Motor neuron (in vitro differentiated cells): Measurements from ENCODE around the gene LAMA2. TPM values are rescaled to one million over a fixed set of nuclear protein-coding genes. Genes with fewer than 3 reads are reported as not detected.

Experiments
- ATAC-seq, 8 experiments: fragments of 200-7000 bp; cut with Tn5 transposase; replicated peaks in 6 of 8; 2 replicates each; pipeline ENCODE4 v1.8.0; 2021; ENCODE audit warnings: mild to moderate bottlenecking in 8 of 8, moderate library complexity in 8 of 8
- H3K27ac ChIP-seq, 2 donors: fragments of 250-450 bp; sonication (Bioruptor Pico); 2 replicates each; pipeline ENCODE4 v1.9.0; 2021; ENCODE audit warnings: antibody characterized with exemption in 2 of 2, mild to moderate bottlenecking in 2 of 2, moderate library complexity in 1 of 2
- H3K4me1 ChIP-seq, 2 donors: fragments of 250-450 bp; sonication (Bioruptor Pico); replicated peaks in 1 of 2; 2 replicates each; pipeline ENCODE4 v1.6.1; 2021; ENCODE audit warnings: antibody characterized with exemption in 2 of 2, mild to moderate bottlenecking in 2 of 2, moderate library complexity in 1 of 2
- H3K4me3 ChIP-seq, 5 donors: fragments of 250-450 bp; sonication (Bioruptor Pico); 2 replicates each; pipeline ENCODE4 v1.9.0; 2021; ENCODE audit warnings: antibody characterized with exemption in 5 of 5, mild to moderate bottlenecking in 5 of 5, moderate library complexity in 4 of 5
- WGBS, 10 experiments: fragments of 450-650 bp; shearing (Covaris generic); methylation state at CpG; one replicate each; pipeline ENCODE4 v1.0.0; 2022; 5-methylcytosine and 5-hydroxymethylcytosine counted together
- in situ Hi-C, 9 experiments: fragments of 400-800 bp; cut with MboI; loops; one replicate each; pipeline ENCODE4 v1.15.0; 2021; ENCODE audit warnings: low sequenced_read_pairs in 9 of 9, low pct_unique_long_range_greater_than_20kb in 2 of 9; ENCODE audit not compliant: unreplicated experiment in 9 of 9
- total RNA-seq, 8 experiments: library from RNA; unstranded; fragments of 300-600 nt; gene quantifications; 2 replicates each; pipeline versions ENCODE4 v1.2.3 to v1.2.4, GENCODE V29; 2022

LAMA2 gene
- total RNA-seq, 8 experiments from 2014 or later, result 0.52 to 232 (median 5.1) TPM

DNA sequence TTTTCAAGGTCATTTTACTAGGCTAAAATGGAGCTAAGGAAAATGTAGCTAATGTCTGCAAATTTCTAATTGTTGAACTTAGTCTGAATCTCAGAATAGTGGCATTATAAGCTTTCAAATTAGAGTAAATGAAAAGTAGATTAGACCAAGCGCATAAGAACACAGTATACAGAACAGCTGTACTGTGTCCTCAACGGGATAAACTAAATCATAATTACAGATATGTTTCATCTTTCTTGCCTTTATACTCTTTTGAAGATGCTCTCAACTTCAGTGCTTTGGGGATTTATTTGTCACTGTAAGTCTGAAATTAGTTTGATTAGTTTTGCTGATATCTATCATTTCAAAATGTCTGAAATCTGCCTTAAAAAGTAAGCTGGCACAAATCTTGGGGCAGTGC lies 305.4 kb downstream of the LAMA2 start:
- in situ Hi-C loops, result no loop called here
- no peak for ATAC-seq
- no peaks in the 10 kb centered on the region for H3K4me1 ChIP-seq
- H3K27ac ChIP-seq, result no peak overlapping the region
- WGBS, 10 experiments, result 75 to 100% (median 95%) methylated on average over 1 to 2 of the region's 2 CpGs; no CpG with 5 or more reads in 2 of the 10 experiments
- no peak overlapping the region for H3K4me3 ChIP-seq

DNA sequence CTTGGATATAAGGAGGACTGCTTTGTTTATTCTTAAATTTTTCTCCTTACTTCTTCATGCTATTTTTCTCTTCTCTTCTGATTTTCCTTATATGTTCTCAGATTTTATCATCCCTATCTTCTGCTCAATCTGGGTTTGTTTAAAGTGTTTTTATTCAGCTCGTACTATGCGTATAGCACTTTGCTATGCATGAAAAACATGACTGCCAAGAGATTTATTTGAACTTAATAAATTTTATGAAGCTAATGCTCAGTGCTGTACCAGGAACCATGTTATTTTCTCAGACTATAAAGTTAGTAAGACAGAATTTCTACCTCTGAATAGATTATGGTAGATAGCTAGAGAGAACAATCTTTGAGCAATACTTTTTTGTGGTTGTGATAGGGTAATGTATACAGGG lies 305.9 kb downstream of the LAMA2 start:
- WGBS, 10 experiments, result 37 to 100% (median 88%) methylated on average over 2 of the region's 2 CpGs
- ATAC-seq, result no peak
- Histone ChIP-seq H3K4me3 (no peak overlapping the region), H3K27ac (no peak overlapping the region), H3K4me1 (no peaks in the 10 kb centered on the region)
- in situ Hi-C loops, result no loop called here

DNA sequence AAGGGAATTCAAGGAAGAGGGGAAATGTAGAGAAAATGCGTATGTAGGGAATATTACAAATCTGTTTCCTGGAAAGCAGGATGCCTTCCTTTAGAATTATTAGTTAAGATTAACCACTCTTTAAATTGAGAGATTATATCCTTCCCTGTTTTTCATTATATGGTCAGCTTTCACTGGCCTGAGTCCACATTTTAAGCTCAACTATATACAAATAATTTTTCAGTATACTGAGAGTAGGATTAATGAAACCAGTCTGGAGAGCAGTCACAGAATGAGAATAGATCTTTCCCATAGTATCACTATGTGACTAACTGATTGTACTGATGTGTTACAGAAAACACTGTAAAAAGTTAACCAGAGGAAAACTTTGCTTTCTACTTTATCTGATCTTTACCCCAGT lies 306.3 kb downstream of the LAMA2 start:
- H3K4me1 ChIP-seq, result no peaks in the 10 kb centered on the region
- no peak overlapping the region for H3K27ac ChIP-seq
- 67 to 100% (median 87%) methylated on average over 1 of the region's 1 CpG; no CpG with 5 or more reads in 2 of the 10 experiments for WGBS, 10 experiments
- in situ Hi-C loops, result no loop called here
- H3K4me3 ChIP-seq, result no peak overlapping the region
- ATAC-seq, result no peak

DNA sequence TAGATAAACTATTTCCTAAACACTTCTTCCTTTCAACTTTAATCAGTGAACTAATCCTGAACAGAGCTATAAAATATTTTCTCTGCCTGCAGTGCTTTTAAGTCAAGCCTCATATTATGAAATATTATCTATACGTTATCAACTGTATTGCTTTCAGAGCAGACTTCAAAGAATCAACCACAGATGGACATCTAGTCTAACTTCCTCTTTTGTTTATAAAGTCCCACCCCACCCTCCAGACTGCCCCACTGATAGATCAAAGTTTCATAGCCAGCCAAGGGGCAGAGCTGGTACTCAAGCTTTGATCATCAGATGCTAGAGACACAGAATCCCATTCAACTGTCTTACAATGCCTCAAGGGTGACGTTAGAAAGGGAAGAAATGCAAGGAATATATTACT lies 308.3 kb downstream of the LAMA2 start:
- no peak for ATAC-seq
- in situ Hi-C loops, result no loop called here
- no peak overlapping the region for H3K4me3 ChIP-seq
- H3K4me1 ChIP-seq, result no peaks in the 10 kb centered on the region
- WGBS, 10 experiments, result 67 to 100% (median 82%) methylated on average over 1 to 2 of the region's 2 CpGs; no CpG with 5 or more reads in 2 of the 10 experiments
- H3K27ac ChIP-seq, result no peak overlapping the region

DNA sequence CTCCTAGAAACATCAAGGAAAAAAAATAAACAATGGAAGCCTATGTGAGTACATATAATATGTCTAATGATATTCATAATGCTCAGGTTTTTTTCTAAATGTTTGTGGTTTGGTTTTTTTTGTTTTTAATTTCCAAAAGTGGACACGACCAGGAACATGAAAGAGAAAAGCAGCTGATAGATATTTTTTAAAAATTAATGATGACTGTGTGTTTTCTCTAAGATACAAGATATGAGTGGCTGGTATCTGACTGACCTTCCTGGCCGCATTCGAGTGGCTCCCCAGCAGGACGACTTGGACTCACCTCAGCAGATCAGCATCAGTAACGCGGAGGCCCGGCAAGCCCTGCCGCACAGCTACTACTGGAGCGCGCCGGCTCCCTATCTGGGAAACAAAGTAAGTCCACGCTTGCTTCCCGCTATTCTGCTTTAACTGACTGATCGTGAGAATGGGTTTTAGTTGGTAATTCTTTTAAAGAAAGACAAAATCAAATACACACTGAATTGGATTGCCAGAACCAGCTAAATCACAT lies 309.6 kb downstream of the LAMA2 start:
- H3K4me3 ChIP-seq, result no peak overlapping the region
- H3K4me1 ChIP-seq, result no peaks in the 10 kb centered on the region
- in situ Hi-C loops, result no loop called here
- H3K27ac ChIP-seq, result no peak overlapping the region
- WGBS, 10 experiments, result 90 to 100% (median 96%) methylated on average over 1 to 14 of the region's 14 CpGs; no CpG with 5 or more reads in 1 of the 10 experiments
- no peak for ATAC-seq

DNA sequence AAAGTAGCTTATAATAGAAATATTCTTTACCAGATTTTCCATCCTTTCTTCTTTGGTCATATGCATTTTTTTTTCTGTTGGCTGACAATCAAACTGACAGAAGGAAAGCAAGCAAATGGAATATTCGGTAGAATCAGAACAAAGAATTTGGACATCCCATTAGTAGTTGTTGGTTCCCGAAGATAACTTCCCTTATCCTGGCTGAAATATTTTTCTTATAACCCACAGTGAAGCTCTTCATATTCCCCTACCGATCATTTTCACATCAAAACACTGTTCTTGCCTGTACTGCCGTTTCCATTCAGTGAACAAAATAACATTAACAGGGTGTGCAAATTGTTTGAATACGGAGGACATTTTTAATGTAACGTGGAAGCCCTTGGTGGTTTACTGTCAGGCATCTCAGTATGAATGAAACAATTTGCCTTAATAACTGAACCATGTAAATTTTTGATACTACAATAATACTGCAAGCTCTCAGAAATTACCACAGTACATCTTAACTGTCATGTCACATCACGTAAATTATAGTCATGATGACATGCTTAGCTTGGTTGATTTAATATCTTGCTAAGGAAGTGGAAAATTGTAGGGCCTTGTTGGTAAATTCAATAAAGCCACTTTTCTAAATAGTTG lies 311.5 kb downstream of the LAMA2 start:
- in situ Hi-C loops, result no loop called here
- ATAC-seq, result no peak

DNA sequence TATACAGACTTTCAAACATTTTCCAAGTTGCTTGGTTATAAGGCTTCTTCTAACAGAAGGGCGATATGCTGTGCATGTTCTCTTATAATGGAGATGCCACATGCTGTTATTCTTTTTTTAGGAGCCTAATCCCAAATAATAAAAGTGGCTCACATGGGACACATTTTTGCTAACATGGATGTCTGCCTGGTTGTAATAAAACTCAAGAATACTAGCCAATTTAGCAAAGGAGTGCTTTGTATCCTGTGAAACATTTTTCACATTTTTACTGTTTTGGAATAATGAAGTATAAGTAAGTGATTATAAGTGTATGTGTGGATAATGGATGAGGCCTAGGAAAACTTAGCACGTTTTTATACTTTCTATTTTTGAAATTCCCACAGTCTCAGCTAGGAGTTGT lies 312.2 kb downstream of the LAMA2 start:
- Histone ChIP-seq H3K27ac (no peak overlapping the region), H3K4me3 (no peak overlapping the region), H3K4me1 (no peaks in the 10 kb centered on the region)
- in situ Hi-C loops, result no loop called here
- whole genome bisulfite sequencing, 10 experiments, result 19 to 100% (median 67%) methylated on average over 1 to 2 of the region's 2 CpGs
- no peak for ATAC-seq

More for the DNA sequence above, 311.5 kb downstream of the LAMA2 start:
- Histone ChIP-seq H3K4me3 (no peak overlapping the region), H3K27ac (no peak overlapping the region), H3K4me1 (no peaks in the 10 kb centered on the region)
- 85 to 100% (median 91%) methylated on average over 3 to 7 of the region's 7 CpGs for WGBS, 10 experiments

DNA sequence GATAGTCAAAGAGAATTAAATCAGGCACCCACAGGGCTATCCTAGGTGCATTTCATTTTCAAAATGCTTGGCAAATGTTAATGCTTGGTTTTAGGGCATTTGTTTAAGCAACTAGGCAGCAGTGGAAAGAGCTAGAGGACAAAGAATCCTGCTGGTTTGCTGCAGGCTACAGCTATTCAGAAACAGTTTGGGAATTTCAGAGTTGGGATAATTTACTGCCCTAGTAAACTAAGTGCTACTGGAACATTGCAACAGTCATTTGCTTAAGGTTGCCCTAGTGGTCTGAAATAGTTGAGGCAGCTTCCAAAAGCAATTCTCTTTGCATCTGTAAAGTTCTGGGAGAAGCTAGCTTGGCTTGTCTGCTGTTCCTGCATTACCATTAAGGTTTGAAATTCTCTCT lies 312.7 kb downstream of the LAMA2 start:
- in situ Hi-C loops, result no loop called here
- H3K4me3 ChIP-seq, result no peak overlapping the region
- H3K27ac ChIP-seq, result no peak overlapping the region
- ATAC-seq, result peak in 4 of 8 experiments; percentile 30 to 82 (median 54)
- no peaks in the 10 kb centered on the region for H3K4me1 ChIP-seq

DNA sequence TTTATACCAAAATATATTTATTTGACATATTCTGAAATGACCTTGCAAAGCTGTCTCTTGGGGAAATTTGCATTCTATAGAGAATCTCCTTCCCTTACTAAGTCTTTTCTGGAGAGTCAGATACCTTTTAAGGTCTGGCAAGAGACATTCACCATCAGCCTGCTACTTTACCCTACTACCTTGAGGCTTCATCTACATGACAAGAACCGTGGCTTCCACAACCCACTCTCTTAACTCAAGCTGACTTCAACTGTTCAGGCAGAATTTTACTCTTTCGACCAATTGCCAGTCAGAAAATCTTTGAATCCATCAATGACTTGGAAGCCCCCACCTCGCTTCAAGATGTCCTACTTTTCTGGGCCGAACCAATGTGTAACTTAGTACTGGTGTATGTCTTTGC lies 314.2 kb downstream of the LAMA2 start:
- no peaks in the 10 kb centered on the region for H3K4me1 ChIP-seq
- H3K27ac ChIP-seq, result no peak overlapping the region
- in situ Hi-C loops, result no loop called here
- H3K4me3 ChIP-seq, result no peak overlapping the region
- WGBS, 10 experiments, result 76 to 100% (median 90%) methylated on average over 1 to 4 of the region's 4 CpGs
- ATAC-seq, result no peak

DNA sequence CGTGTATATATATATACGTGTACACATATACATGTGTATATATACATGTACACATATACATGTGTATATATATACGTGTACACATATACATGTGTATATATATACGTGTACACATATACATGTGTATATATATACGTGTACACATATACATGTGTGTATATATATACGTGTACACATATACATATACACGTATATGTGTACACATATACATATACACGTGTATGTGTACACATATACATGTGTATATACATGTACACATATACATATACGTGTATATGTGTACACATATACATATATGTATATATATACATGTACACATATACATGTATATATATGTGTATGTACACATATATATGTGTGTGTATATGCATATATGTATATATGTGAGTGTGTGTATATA lies 317.2 kb downstream of the LAMA2 start:
- in situ Hi-C loops, result loop anchor here in 1 of 9 experiments (10.0 kb wide), 1 partner anchor 55 kb away; no protein-coding TSS in a partner anchor
- no peak for ATAC-seq
- H3K4me1 ChIP-seq, result no peaks in the 10 kb centered on the region
- no peak overlapping the region for H3K27ac ChIP-seq
- WGBS, 10 experiments, result 97 to 100% (median 100%) methylated on average over 1 to 5 of the region's 9 CpGs; no CpG with 5 or more reads in 7 of the 10 experiments
- no peak overlapping the region for H3K4me3 ChIP-seq

DNA sequence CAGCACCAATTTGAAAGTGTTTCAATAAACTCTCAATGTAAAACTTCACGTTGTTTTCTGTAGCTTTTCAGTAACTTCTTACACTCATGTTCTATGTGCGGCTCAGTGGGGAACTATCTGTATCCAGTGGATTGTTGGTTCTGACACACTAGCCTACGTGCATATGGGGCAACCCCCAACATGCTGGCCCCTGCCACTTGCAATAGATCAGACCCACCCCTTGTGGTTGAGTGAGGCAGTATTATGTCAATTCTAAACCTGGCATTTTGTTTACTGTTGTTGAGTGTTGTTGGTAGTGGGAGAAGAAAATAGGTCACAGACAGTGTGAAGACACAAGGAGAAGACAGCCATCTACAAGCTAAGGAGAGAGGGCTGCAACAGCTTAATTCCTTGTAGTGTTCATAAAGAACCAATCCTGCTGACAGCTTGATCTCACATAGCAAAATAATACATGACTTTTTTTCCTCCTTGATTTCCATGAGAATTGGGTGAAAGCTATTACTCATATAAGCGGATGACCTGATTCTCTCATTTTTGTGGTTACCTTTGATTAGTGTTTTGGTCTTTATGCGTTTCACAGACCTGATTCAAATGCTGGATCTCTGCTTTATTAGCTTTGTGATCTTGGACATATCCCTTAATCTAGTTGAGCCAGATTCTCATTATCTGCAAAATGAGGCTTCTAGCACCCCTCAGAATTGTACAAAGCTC lies 320.4 kb downstream of the LAMA2 start:
- in situ Hi-C loops, result loop anchor here in 1 of 9 experiments (10.0 kb wide), 1 partner anchor 59 kb away; no protein-coding TSS in a partner anchor
- Histone ChIP-seq H3K4me1 (peaks cover 3 to 6% of the 10 kb centered on the region in 2 donors), H3K4me3 (no peak overlapping the region), H3K27ac (no peak overlapping the region)
- 48 to 96% (median 80%) methylated on average over 1 to 5 of the region's 5 CpGs; no CpG with 5 or more reads in 2 of the 10 experiments for WGBS, 10 experiments
- no peak for ATAC-seq

DNA sequence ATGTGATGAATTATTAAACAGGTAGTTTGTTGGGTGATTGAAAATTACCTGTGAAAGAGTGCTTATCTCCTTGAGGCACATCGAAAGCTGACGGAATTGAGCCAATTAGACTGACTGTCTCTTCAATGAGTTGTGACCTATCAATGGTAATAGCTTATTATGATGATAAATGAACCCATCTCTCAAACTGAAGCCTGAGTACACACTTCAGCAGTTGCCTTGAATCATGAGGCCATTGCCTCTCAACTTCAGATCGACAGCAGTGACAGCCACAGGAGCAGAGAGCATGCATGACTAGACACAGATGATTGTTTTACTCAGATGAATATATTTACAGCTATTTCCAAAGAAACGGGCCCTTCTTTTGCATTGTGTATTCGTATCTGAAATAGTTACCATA lies 323.9 kb downstream of the LAMA2 start:
- ATAC-seq, result peak; percentile 85 to 100 (median 99)
- 0 to 60% (median 40%) methylated on average over 2 to 5 of the region's 5 CpGs for WGBS, 10 experiments
- Histone ChIP-seq H3K4me3 (no peak overlapping the region), H3K27ac (no peak overlapping the region), H3K4me1 (peaks cover 3 to 6% of the 10 kb centered on the region in 2 donors)
- in situ Hi-C loops, result loop anchor here in 1 of 9 experiments (10.0 kb wide), 1 partner anchor 62 kb away; no protein-coding TSS in a partner anchor

DNA sequence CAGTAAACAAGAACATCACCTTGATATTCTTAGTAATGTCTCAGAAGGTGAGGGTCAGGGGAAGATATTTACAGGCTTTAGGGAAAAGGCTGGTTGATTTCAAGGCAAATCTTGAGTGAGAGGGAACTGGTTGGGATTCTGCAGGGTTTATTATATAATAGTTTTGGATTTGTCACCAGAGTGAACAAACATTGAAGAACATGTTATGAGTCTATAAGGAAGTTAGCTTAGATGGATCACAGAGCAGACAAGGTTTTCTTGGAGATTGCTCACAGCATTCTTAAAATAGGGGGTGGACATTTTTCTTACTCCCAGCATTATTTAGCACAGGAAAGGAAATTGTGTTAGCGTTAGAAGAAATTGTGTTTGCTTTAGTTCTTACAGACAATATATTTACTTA lies 324.9 kb downstream of the LAMA2 start:
- H3K27ac ChIP-seq, result no peak overlapping the region

More for the DNA sequence above, 324.9 kb downstream of the LAMA2 start:
- in situ Hi-C loops, result loop anchor here in 1 of 9 experiments (10.0 kb wide), 1 partner anchor 63 kb away; no protein-coding TSS in a partner anchor
- peaks cover 3 to 6% of the 10 kb centered on the region in 2 donors for H3K4me1 ChIP-seq
- no peak overlapping the region for H3K4me3 ChIP-seq
- 63 to 100% (median 100%) methylated on average over 1 of the region's 1 CpG; no CpG with 5 or more reads in 1 of the 10 experiments for WGBS, 10 experiments
- ATAC-seq, result no peak
